HUES48 (cell line): ENCODE measurements around the gene PLIN3.

Experiments
- H3K27ac ChIP-seq: one replicate; pipeline ENCODE4 v1.7.0; 2013; ENCODE audit warnings: low read depth, low read length, inconsistent platforms
- H3K27me3 ChIP-seq: 2 replicates; pipeline ENCODE4 v1.6.1; 2013; ENCODE audit warnings: mild to moderate bottlenecking, low read length; ENCODE audit not compliant: control insufficient read depth, insufficient read depth
- H3K36me3 ChIP-seq: 2 replicates; pipeline ENCODE4 v1.6.1; 2013; ENCODE audit warnings: low read length; ENCODE audit not compliant: control insufficient read depth, insufficient read depth
- H3K4me1 ChIP-seq: 2 replicates; pipeline ENCODE4 v1.6.1; 2013; ENCODE audit warnings: mild to moderate bottlenecking, low read length; ENCODE audit not compliant: control insufficient read depth, insufficient read depth
- H3K4me3 ChIP-seq: 2 replicates; pipeline ENCODE4 v1.5.1; 2013; ENCODE audit warnings: mild to moderate bottlenecking, low read depth, low read length
- H3K9ac ChIP-seq: 2 replicates; pipeline ENCODE4 v1.6.1; 2013; ENCODE audit warnings: mild to moderate bottlenecking, low read depth, low read length, moderate library complexity
- H3K9me3 ChIP-seq: 2 replicates; pipeline ENCODE4 v1.6.1; 2013; ENCODE audit warnings: low read length; ENCODE audit not compliant: control insufficient read depth, insufficient read depth

PLIN3 gene

DNA sequence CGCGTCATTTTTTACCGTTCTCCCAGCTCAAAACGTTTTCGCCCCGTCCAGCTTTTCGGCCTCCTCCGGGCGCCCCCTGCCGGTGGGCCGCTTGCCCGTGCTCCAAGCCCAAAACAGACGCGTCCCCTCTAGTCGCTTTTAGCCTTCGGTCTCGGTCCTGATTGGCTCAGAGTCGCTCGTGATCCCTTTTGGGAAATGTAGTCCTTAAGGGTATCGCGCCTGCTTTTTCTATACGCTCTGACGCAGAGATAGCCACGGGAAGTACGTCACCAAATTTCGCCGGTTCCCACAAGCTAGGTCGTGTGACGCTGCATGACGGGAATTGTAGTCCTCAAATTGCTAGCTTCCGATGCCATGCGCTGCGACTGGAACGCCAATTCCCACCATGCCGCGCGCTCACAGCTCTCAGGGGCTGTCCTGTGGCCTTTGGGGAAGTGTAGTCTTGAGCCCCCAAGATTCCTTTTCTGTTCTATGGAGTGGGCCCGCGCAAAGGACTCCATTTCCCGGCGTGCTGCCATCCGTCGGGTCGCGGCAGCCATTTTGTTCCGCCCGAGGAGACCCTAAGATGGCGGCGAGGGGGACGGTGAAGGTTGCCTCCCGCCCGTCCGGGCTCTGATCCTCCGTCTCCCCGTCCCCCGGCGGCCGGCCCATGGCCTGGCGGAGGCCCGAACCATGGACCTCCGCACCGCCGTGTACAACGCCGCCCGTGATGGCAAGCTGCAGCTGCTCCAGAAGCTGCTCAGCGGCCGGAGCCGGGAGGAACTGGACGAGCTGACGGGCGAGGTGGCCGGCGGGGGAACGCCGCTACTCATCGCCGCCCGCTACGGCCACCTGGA lies 76.1 kb downstream of the PLIN3 start, which contains the start of gene FEM1A:
FEM1A (plus strand) TSS at position 552 of the 836 bp plus-strand sequence; CDS start at position 673, 121 bp downstream.
- Histone ChIP-seq H3K27ac (peak within 1 kb of the TSS; percentile 84), H3K36me3 (peaks cover 30% of the 10 kb centered on the region), H3K4me1 (0 out of 2 replicates have a peak, but pooled peaks cover 3% of the 10 kb centered on the region), H3K9me3 (no peaks in the 10 kb centered on the region), H3K9ac (peak within 1 kb of the TSS; percentile 95), H3K4me3 (peak within 1 kb of the TSS; percentile 88), H3K27me3 (no peaks in the 10 kb centered on the region)
